ENCODE data around the gene DOCK9. TPM values are rescaled to one million over a fixed set of nuclear protein-coding genes. Genes with fewer than 3 reads are reported as not detected.

The DOCK9 gene
- total and polyA plus RNA-seq, 8 donors: 98.3 to 158 (median 109) TPM

GRCh38 chr13:98957731-98958442, 20.0 kb downstream of the DOCK9 start:
- peak in 1 of 4 donors; percentile 50 for DNase-seq
- TF ChIP-seq CTCF (IDR thresholded peaks at IDR 0.05): no peak
- ATAC-seq: no peak
- H3K27me3 ChIP-seq: no peaks in the 10 kb centered on the region
- H3K9me3 ChIP-seq: no peaks in the 10 kb centered on the region
- peaks cover 0 to 15% of the 10 kb centered on the region in 2 donors for H3K4me1 ChIP-seq
- intact Hi-C loops (cut with DNase I): no loop called here
- H3K4me3 ChIP-seq: no peak overlapping the region
- H3K27ac ChIP-seq: no peak overlapping the region
- H3K36me3 ChIP-seq: no peaks in the 10 kb centered on the region

DNA sequence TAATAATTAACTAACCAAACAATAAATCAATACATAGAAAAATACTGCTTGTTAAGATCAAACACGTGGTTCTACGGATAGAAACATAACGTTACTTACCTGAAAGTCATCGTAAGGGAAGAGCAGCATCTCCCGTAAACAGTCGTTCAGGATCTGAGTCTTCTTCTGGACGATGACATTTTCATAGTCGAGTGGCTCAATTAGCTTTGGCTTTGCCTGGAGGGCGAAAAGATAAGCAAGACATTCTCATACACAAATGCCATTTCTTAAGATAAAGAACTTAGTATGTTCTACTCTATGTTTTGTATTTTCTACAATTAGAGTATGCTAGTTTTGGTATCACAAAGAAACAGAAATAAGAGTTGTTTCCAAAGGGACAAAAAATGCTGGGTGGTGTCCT, 22.5 kb downstream of the DOCK9 start:
- Histone ChIP-seq H3K27me3 (no peaks in the 10 kb centered on the region), H3K9me3 (no peaks in the 10 kb centered on the region), H3K36me3 (no peaks in the 10 kb centered on the region), H3K4me1 (peaks cover 0 to 12% of the 10 kb centered on the region in 2 donors), H3K27ac (no peak overlapping the region), H3K4me3 (no peak overlapping the region)
- TF ChIP-seq CTCF (IDR thresholded peaks at IDR 0.05): no peak
- no peak for DNase-seq
- no peak for ATAC-seq
- intact Hi-C loops (cut with DNase I): no loop called here

GRCh38 chr13:98954313-98954712, 23.6 kb downstream of the DOCK9 start:
- no peak for TF ChIP-seq CTCF (IDR thresholded peaks at IDR 0.05)
- DNase-seq (no peak), ATAC-seq (no peak)
- Histone ChIP-seq H3K36me3 (no peaks in the 10 kb centered on the region), H3K27me3 (no peaks in the 10 kb centered on the region), H3K4me3 (no peak overlapping the region), H3K4me1 (peaks cover 0 to 5% of the 10 kb centered on the region in 2 donors), H3K27ac (no peak overlapping the region), H3K9me3 (no peaks in the 10 kb centered on the region)
- intact Hi-C loops (cut with DNase I): no loop called here

DNA sequence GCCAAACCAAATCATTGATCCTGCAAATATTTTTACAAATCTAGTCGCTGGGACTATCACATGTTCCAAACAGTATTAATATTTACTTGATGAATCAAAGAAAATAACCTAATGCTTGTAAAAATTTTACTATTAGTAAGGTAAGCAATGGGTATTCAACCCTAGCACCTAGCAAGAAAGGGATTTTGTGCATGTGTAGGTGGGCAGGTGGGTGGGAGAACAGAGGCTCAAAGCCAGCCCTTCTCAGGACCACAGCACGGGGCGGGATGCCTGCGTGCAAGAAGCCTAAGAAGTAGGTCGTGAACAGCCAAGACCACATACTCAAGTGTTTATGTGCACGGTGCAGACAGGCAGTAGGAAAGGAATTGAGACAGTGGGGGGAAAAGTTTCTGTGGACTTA, 26.6 kb downstream of the DOCK9 start:
- no peak for DNase-seq
- no peak for TF ChIP-seq CTCF (IDR thresholded peaks at IDR 0.05)
- H3K4me3 ChIP-seq: no peak overlapping the region

GRCh38 chr13:98950705-98951104, 27.2 kb downstream of the DOCK9 start:
- intact Hi-C loops (cut with DNase I): no loop called here
- no peaks in the 10 kb centered on the region for H3K9me3 ChIP-seq
- no peak overlapping the region for H3K27ac ChIP-seq
- H3K4me3 ChIP-seq: no peak overlapping the region
- no peak for TF ChIP-seq CTCF (IDR thresholded peaks at IDR 0.05)
- no peaks in the 10 kb centered on the region for H3K27me3 ChIP-seq
- no peak for ATAC-seq
- no peak for DNase-seq
- no peaks in the 10 kb centered on the region for H3K36me3 ChIP-seq
- no peaks in the 10 kb centered on the region for H3K4me1 ChIP-seq

More for the DNA sequence above, 26.6 kb downstream of the DOCK9 start:
- H3K9me3 ChIP-seq: no peaks in the 10 kb centered on the region
- ATAC-seq: no peak
- no peaks in the 10 kb centered on the region for H3K4me1 ChIP-seq
- H3K27me3 ChIP-seq: no peaks in the 10 kb centered on the region
- no peak overlapping the region for H3K27ac ChIP-seq
- intact Hi-C loops (cut with DNase I): no loop called here
- no peaks in the 10 kb centered on the region for H3K36me3 ChIP-seq
